Mesothelial cell of epicardium (in vitro differentiated cells): Measurements from ENCODE around the gene JPT1. TPM values are rescaled to one million over a fixed set of nuclear protein-coding genes. Genes with fewer than 3 reads are reported as not detected.
"Not testable (repeated sequence)": the region's sequence is repeated elsewhere in the genome, so short reads cannot be mapped to it uniquely, and the experiment has no call there.

ENCODE experiments used
- DNase-seq, 2 experiments: peaks; one replicate each; pipeline ENCODE4 v3.0.0; 2021; ENCODE audit warnings: low spot score in 2 of 2; ENCODE audit not compliant: unreplicated experiment in 2 of 2
- H3K27ac Mint-ChIP-seq: 2 replicates; pipeline ENCODE4 v1.8.0; 2021; ENCODE audit warnings: mixed read lengths
- H3K27me3 Mint-ChIP-seq: 2 replicates; pipeline ENCODE4 v1.8.0; 2021; ENCODE audit warnings: low read depth, mixed read lengths
- H3K36me3 Mint-ChIP-seq: 2 replicates; pipeline ENCODE4 v1.8.0; 2021; ENCODE audit warnings: mixed read lengths
- H3K4me1 Mint-ChIP-seq: 2 replicates; pipeline ENCODE4 v1.8.0; 2021; ENCODE audit warnings: mixed read lengths
- H3K4me3 Mint-ChIP-seq: 2 replicates; pipeline ENCODE4 v1.8.0; 2021; ENCODE audit warnings: mild to moderate bottlenecking, moderate library complexity, mixed read lengths
- H3K9me3 Mint-ChIP-seq: 2 replicates; pipeline ENCODE4 v1.8.0; 2021; ENCODE audit warnings: mixed read lengths
- CTCF ChIP-seq: fragments of 200-600 bp; sonication (generic); IDR thresholded peaks from one replicate; pipeline ENCODE4 v1.5.0; 2021; ENCODE audit warnings: antibody characterized with exemption; ENCODE audit not compliant: unreplicated experiment
- total RNA-seq: library from RNA; stranded (reverse); gene quantifications from 3 replicates; pipeline ENCODE4 v1.2.1, GENCODE V29; 2021

The JPT1 gene
- total RNA-seq, 1 donor from 2014 or later = 132 TPM

GRCh38 chr17:75178453-75178852 lies 24.1 kb upstream of the JPT1 start:
- TF ChIP-seq CTCF = no peak
- Mint-ChIP-seq H3K27ac (no peak overlapping the region), H3K4me3 (no peak overlapping the region), H3K4me1 (peaks cover 15% of the 10 kb centered on the region), H3K9me3 (no peaks in the 10 kb centered on the region), H3K36me3 (peaks cover 10% of the 10 kb centered on the region), H3K27me3 (no peaks in the 10 kb centered on the region)
- no peak for DNase-seq

GRCh38 chr17:75176625-75177024 lies 22.3 kb upstream of the JPT1 start:
- Mint-ChIP-seq H3K9me3 (no peaks in the 10 kb centered on the region), H3K27ac (no peak overlapping the region), H3K27me3 (no peaks in the 10 kb centered on the region), H3K4me1 (peaks cover 10% of the 10 kb centered on the region), H3K36me3 (peaks cover 19% of the 10 kb centered on the region), H3K4me3 (no peak overlapping the region)
- TF ChIP-seq CTCF = no peak
- no peak for DNase-seq

- H3K4me3 Mint-ChIP-seq = no peak overlapping the region
- no peaks in the 10 kb centered on the region for H3K4me1 Mint-ChIP-seq
- H3K27me3 Mint-ChIP-seq = no peaks in the 10 kb centered on the region
- H3K27ac Mint-ChIP-seq = peak overlapping the region; percentile 6
- TF ChIP-seq CTCF = no peak
- H3K9me3 Mint-ChIP-seq = no peaks in the 10 kb centered on the region
- peaks cover 19% of the 10 kb centered on the region for H3K36me3 Mint-ChIP-seq
- DNase-seq = no peak
These were observed 20.7 kb upstream of the JPT1 start for GRCh38 chr17:75174996-75175395.

- Mint-ChIP-seq H3K9me3 (no peaks in the 10 kb centered on the region), H3K4me3 (no peak overlapping the region), H3K27me3 (no peaks in the 10 kb centered on the region), H3K27ac (no peak overlapping the region), H3K36me3 (peaks cover 19% of the 10 kb centered on the region), H3K4me1 (no peaks in the 10 kb centered on the region)
- DNase-seq = no peak
- no peak for TF ChIP-seq CTCF
These were observed 19.2 kb upstream of the JPT1 start for GRCh38 chr17:75173526-75173925.

GRCh38 chr17:75168998-75169397 lies 14.7 kb upstream of the JPT1 start:
- no peak overlapping the region for H3K27ac Mint-ChIP-seq
- H3K9me3 Mint-ChIP-seq = no peaks in the 10 kb centered on the region
- no peaks in the 10 kb centered on the region for H3K4me1 Mint-ChIP-seq
- no peak for DNase-seq
- peaks cover 27% of the 10 kb centered on the region for H3K36me3 Mint-ChIP-seq
- no peak for TF ChIP-seq CTCF
- no peak overlapping the region for H3K4me3 Mint-ChIP-seq
- no peaks in the 10 kb centered on the region for H3K27me3 Mint-ChIP-seq

- H3K27ac Mint-ChIP-seq, H3K9me3 Mint-ChIP-seq, DNase-seq, H3K4me1 Mint-ChIP-seq, H3K4me3 Mint-ChIP-seq, H3K27me3 Mint-ChIP-seq: not testable (repeated sequence)
- H3K36me3 Mint-ChIP-seq = peaks cover 18% of the 10 kb centered on the region
These were observed 10.3 kb upstream of the JPT1 start for GRCh38 chr17:75164606-75165005.
